DND-41 (cell line): ENCODE measurements around the gene TOMM7.

ENCODE experiments used
- EZH2 ChIP-seq: IDR thresholded peaks from 3 replicates; pipeline ENCODE4 v1.6.1; 2012; ENCODE audit warnings: borderline replicate concordance, low read depth, mild to moderate bottlenecking, moderate library complexity, low read length, inconsistent platforms; ENCODE audit not compliant: severe bottlenecking
- TF ChIP-seq, protein P1 (sequence below): IDR thresholded peaks from 2 replicates; pipeline ENCODE4 v1.5.1; 2012; ENCODE audit warnings: borderline replicate concordance, low read length, moderate library complexity, mild to moderate bottlenecking; ENCODE audit not compliant: poor library complexity, severe bottlenecking; ENCODE audit errors: extremely low read depth

DNA sequence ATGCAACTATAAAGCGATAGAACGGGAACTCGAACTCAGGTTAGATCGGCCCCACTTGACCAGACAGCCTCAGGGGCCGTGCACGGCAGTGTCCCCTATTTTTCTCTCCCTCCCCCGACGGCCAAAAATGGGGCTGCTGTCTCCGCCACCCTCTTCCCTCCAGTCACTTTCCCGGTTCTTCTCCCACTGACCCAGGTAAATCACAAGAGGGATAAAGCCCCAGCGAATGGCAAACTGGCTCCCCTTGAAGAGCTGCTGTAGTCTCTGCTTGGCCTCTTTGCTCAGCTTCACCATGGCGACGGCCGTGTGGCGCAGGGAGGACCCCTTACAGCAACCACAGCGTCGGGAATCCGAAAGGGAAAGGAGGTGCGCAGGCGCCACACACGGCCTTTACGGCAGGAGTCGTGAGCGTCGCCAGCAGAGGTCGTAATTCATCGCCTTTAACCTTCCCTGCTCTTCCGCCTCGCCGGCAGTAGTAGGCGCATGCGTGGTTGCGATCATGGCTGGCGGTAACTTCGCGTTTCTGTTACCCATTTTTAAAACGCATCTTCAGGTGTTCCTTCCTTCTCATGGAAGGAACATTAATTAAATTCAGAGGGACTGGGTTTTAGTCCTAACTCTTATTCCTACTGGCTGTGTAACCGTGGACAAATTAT, at the start of gene TOMM7:
- TF ChIP-seq, protein P1, sequence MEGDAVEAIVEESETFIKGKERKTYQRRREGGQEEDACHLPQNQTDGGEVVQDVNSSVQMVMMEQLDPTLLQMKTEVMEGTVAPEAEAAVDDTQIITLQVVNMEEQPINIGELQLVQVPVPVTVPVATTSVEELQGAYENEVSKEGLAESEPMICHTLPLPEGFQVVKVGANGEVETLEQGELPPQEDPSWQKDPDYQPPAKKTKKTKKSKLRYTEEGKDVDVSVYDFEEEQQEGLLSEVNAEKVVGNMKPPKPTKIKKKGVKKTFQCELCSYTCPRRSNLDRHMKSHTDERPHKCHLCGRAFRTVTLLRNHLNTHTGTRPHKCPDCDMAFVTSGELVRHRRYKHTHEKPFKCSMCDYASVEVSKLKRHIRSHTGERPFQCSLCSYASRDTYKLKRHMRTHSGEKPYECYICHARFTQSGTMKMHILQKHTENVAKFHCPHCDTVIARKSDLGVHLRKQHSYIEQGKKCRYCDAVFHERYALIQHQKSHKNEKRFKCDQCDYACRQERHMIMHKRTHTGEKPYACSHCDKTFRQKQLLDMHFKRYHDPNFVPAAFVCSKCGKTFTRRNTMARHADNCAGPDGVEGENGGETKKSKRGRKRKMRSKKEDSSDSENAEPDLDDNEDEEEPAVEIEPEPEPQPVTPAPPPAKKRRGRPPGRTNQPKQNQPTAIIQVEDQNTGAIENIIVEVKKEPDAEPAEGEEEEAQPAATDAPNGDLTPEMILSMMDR = peak; percentile 44
- no peak for TF ChIP-seq EZH2
